ENCODE results near the gene SH3RF2.

Gene SH3RF2

GRCh38 chr5:145969714-145970092, 33.3 kb downstream of the SH3RF2 start:
- DNase-seq (ENCODE audit: extremely low read depth, low read depth), result no peak
- TF ChIP-seq CTCF (IDR thresholded peaks at IDR 0.05; ENCODE audit: low read depth, low read length), result no peak

GRCh38 chr5:145971108-145971507, 34.7 kb downstream of the SH3RF2 start:
- no peak for TF ChIP-seq CTCF (IDR thresholded peaks at IDR 0.05; ENCODE audit: low read depth, low read length)
- DNase-seq (ENCODE audit: extremely low read depth, low read depth), result no peak

GRCh38 chr5:145971701-145972100, 35.3 kb downstream of the SH3RF2 start:
- no peak for TF ChIP-seq CTCF (IDR thresholded peaks at IDR 0.05; ENCODE audit: low read depth, low read length)
- no peak for DNase-seq (ENCODE audit: extremely low read depth, low read depth)

- no peak for TF ChIP-seq CTCF (IDR thresholded peaks at IDR 0.05; ENCODE audit: low read depth, low read length)
- DNase-seq (ENCODE audit: extremely low read depth, low read depth), result no peak
Measured at GRCh38 chr5:145975001-145975360, 38.6 kb downstream of the SH3RF2 start.

- peak; percentile 7 for DNase-seq (ENCODE audit: extremely low read depth, low read depth)
- no peak for TF ChIP-seq CTCF (IDR thresholded peaks at IDR 0.05; ENCODE audit: low read depth, low read length)
Measured at GRCh38 chr5:145975361-145976066, 39.1 kb downstream of the SH3RF2 start.

- no peak for TF ChIP-seq CTCF (IDR thresholded peaks at IDR 0.05; ENCODE audit: low read depth, low read length)
- DNase-seq (ENCODE audit: extremely low read depth, low read depth), result no peak
Measured at GRCh38 chr5:145976431-145977155, 40.2 kb downstream of the SH3RF2 start.

- no peak for TF ChIP-seq CTCF (IDR thresholded peaks at IDR 0.05; ENCODE audit: low read depth, low read length)
- no peak for DNase-seq (ENCODE audit: extremely low read depth, low read depth)
Measured at GRCh38 chr5:145978171-145978570, 41.8 kb downstream of the SH3RF2 start.
